GM19043 (cell line): ENCODE results near the gene KANSL1.
"Not testable (repeated sequence)": the region's sequence is repeated elsewhere in the genome, so short reads cannot be mapped to it uniquely, and the experiment has no call there.

Source experiments
- ATAC-seq: cut with Tn5 transposase; IDR thresholded peaks from one replicate; pipeline ENCODE4 v1.9.1; 2021; ENCODE audit warnings: low read depth; ENCODE audit not compliant: unreplicated experiment

KANSL1 gene

GRCh38 chr17:46118964-46119363, 74.3 kb downstream of the KANSL1 start:
- ATAC-seq, result no peak

DNA sequence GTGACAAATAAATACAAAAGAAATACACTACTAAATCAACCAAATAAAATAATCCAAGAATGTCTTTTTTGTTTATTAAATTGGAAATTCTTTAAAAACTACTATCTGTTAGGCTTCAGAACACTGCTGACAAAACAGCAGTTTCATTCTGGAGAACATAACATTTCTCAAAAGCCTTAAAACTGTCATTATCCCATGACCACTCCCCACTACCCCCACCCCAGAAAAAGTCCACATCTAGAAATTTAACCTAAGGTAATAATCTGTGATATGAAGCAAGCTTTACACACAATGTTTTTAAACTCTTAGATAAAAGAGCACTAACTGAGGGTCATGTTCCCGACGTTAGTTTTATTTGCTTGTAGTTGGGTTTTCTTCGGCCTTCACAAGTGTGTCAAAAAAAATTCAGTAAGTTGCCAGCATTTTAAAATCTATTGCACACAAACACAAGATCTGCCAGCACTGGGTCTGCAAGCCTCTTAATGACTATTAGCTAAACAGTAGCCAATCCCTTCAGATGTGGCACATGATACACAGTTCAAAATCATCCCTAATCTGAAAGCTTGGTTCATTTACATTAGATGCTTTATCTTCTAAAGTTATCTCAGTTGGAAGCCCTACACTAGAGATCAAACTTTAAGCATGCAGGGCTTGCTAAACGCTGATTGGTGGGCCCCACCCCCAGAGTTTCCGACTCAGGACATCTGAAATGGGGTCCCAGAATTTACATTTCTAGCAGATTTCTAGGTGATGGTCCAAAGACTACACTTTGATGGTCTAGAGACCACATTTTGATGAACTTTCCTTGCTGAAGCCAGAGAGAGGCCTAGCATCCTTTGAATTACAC, 75.2 kb downstream of the KANSL1 start:
- ATAC-seq, result no peak

GRCh38 chr17:46117117-46117516, 76.1 kb downstream of the KANSL1 start:
- ATAC-seq, result no peak

DNA sequence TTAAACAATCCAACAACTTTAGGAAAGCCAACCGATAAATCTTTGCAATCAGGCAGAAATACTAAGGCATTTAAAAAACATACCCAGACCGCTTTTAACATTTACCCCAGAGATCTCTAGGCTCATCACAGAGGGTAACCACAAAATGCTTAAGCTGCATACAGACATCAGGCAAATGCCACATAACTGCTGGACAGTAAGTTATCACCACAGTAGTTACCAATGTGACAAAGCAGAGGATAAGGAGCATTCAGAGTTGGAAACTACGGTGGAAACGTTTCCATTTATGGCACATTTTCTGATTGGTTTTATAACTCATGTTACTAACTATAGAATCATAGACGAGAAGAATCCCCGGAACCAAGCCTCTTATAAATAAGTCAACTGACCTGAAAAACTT, 77.5 kb downstream of the KANSL1 start:
- no peak for ATAC-seq

DNA sequence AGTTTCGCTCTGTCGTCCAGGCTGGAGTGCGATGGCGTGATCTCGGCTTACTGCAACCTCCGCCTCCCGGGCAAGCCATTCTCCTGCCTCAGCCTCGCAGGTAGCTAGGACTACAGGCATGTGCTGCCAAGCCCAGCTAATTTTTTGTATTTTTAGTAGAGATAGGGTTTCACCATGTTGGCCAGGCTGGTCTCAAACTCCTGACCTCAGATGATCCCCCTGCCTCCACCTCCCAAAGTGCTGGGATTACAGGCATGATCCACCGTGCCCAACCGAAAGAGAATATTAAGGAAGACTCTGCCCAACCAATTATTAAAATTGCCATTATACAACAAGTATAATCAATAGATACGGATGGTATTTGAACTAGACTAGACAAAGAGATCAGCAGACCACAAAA, 82.0 kb downstream of the KANSL1 start:
- ATAC-seq, result not testable (repeated sequence)

DNA sequence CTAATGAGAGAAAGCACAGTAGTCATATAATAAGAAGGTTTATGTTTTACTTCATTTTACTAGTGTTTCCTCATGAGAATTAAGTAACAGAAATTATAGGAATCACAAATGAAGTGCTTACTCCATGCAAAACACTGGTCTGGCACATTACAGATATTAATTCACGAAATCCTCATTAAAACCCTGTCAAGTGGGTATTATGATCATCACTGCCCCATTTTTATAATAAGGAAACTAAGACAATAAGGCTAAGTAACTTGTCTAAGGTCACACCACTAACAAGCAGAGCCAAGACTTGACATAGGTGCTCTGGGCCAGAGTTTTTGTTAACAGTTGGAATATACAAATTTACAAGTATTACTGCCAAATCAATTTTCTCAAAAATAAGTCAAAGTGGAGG, 83.0 kb downstream of the KANSL1 start:
- no peak for ATAC-seq

GRCh38 chr17:46109603-46110189, 83.5 kb downstream of the KANSL1 start:
- ATAC-seq, result no peak

DNA sequence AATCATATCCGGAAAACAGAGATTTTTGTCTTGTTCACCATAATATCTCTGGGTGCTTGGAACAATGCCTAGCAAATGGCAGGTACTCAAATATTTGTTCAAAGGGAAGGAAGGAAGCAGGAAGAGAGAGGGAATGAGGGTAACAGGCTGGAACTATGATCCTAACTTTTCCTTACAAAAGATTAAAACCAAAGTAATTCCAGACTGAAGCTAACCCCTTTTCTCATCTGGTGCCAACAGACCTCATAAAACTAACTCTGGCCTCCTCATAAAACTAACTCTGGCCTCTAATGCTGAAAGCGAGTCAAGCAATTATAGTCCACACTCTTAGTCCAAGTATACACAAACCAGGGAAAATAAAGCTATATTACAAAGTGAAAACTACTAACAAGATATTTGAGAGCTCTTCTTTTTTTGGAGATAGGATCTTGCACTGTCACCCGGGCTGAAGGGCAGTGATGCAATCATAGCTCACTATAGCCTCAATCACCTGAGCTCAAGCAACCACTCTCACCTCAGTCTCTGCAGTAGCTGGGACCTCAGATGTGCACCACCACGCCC, 84.6 kb downstream of the KANSL1 start:
- ATAC-seq, result no peak

DNA sequence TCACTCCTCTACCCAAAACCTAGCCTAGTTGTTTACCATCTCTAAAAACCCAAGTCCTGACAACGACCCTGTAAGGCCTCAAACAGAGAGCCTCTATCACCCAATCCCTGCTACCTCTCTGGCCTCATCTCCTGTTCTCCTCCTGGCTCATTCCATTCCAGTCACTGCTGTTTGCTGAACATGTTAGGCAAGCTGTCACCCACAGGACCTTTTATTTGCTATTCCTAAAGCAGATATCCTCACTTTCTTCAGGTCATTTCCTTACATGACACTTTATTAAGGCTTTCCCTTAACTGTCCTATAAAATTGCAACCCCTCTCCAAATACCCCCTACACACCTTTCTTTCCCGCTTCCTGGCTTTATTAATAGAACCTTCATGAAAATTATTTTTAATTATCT, 85.1 kb downstream of the KANSL1 start:
- no peak for ATAC-seq

DNA sequence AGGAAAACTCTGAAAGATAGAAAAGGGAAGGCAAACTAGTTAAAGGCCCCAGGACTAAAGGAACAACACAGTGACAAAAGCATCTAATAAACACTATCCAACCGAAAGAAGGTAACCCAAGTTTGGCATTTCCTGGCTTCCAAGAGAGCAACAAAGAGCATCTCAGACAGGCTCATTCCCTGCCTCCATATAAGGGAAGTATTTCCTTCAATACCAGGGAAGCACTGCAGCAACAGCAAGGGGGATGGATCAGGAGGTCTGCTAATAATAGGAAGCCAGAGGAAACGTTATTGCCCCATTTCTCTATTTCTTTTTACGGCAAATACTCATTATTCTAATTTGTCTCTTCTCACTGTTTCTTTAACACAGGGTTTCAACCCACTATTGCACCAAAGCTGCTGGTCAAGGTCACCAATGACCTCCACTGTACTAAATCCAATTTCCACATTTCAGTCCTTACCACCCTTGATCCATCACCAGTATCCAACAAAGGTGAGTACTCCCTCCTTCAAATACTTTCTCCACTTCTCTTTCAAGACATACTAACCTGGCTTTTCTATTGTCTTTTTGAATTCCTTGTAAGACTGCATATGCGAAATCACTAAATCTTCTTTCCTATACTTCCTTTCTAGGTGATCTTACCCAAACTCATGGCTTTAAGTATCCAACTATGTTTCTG, 86.1 kb downstream of the KANSL1 start:
- no peak for ATAC-seq

DNA sequence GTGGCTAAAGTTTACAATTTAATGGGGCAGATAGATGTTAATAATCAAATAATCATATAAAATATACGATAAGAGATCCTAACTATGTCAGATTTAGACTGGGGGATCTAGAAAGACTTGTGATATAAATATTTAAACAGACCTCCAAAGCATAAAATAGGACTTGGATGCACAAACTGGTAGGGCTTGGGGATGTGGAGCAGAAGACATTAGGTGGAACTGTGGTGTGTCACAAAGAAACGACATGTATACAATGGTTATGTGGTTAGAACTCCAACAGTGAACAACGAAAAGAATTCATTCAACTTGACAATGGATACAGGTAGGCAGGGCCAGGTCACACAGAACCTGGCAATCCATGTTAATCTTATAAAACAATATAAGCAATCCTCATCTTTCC, 90.4 kb downstream of the KANSL1 start:
- ATAC-seq, result not testable (repeated sequence)

DNA sequence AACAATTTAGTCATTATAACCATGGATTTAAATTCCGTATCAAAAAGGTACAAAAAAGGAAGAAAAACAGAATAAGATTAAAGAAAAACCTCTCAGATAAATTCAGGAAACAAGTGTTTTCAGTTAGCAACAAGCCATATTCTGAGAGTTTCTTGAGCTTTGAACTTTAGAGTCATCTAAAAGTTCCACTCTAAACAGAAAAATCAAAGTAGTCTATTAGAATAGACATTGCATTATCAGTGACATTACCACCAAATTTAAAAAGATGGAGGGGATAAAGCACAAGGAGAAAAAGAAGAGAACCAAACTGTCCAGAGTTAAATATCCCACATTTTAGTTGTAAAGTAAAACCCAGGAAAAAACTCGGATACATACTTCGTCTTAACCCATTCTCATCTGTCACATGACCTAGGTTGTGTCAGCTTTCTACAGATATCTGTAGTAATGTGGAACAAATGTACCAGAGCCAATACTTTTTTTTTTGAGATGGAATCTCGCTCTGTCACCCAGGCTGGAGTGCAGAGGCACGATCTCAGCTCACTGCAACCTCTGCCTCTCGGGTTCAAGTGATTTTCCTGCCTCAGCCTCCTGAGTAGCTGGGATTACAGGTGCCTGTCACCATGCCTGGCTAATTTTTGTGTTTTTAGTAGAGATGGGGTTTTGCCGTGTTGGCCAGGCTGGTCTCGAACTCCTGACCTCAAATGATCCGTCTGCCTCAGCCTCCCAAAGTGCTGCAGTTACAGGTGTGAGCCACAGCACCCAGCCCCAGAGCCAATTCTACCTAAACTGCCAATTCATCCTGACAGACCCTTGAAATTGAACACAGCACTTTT, 91.2 kb downstream of the KANSL1 start:
- not testable (repeated sequence) for ATAC-seq

- no peak for ATAC-seq
These were observed 92.6 kb downstream of the KANSL1 start for GRCh38 chr17:46100590-46100989.

- no peak for ATAC-seq
These were observed 93.4 kb downstream of the KANSL1 start for GRCh38 chr17:46099865-46100264.

DNA sequence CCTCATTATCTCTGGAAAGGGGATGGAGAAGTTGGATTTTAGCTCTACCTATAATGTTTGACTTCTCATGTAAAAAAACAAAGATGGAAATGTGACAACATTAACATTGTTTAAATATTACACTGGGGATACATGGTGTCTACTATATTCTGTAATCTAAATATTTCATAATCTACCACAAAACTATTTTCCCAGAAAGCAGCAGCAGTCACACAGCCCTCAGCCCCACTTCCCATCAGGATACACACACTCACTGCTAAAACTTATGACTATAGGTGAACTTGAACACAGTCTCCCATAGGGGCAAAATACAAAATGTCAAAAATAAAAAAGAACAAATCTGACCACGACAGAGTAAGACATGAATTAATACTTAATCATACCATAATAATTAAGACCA, 95.7 kb downstream of the KANSL1 start:
- ATAC-seq, result no peak

GRCh38 chr17:46092991-46093390, 100.2 kb downstream of the KANSL1 start:
- ATAC-seq, result no peak

- ATAC-seq, result no peak
These were observed 102.4 kb downstream of the KANSL1 start for GRCh38 chr17:46090871-46091270.

DNA sequence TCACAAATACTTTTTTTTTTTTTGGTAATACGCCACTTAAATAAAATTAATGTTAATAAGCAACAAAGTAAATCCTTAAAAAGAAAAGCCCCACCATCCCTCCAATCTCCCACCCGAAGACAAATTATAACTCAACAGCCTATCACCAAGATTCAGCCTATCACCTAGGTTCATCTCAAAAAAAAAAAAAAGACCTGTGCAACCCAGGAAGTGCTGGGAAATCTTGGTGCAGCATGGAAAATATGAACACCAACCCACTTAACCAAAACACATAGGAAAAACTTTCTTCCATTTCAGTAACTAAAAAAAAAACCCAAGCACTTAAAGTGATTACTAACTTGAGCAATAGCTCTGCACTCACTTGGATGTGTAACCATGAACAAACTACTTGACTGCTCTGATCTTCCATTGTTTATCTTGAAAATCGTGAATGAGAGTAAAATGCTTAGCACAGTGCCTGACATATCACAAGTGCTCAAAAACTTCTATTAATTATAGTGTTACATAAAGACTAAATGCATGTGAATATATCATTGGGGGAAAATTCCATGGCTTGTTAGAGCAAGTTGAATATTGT, 103.8 kb downstream of the KANSL1 start:
- no peak for ATAC-seq

- ATAC-seq, result no peak
These were observed 104.6 kb downstream of the KANSL1 start for GRCh38 chr17:46088595-46088994.

DNA sequence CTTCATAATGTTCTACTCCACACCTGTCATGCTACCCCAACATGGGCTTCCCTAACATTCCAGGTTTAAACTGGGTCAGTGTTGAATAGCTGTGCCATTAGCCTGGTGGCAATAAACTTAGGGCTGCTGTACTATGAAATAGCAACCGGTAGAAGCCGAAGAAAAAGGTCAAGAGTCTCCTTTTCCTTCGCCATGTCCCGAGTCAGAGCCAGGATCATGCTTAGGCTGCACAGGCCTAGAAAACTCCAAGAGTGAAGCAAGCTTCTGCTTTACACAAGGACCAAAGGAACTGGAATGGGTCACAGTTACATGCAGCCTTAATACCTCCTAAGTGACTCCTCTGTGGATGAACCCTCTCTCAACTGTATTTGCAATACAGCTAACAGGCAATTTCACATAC, 105.4 kb downstream of the KANSL1 start:
- not testable (repeated sequence) for ATAC-seq
